ENCODE results near the gene RFX5.

- TF ChIP-seq ZNF513 (tag by site-specific recombination; IDR thresholded peaks at IDR 0.05), result no peak
- TF ChIP-seq YY1 (tag by site-specific recombination; IDR thresholded peaks at IDR 0.05), result no peak
- TF ChIP-seq ZBTB11 (tag by site-specific recombination; conservative IDR thresholded peaks at IDR 0.05; ENCODE audit: low read depth), result no peak
These were observed 26.1 kb upstream of the RFX5 start for GRCh38 chr1:151373196-151373595.
